NCI-H1930 (cell line): Measurements from ENCODE around the gene GLCCI1.
"Not testable (repeated sequence)": the region's sequence is repeated elsewhere in the genome, so short reads cannot be mapped to it uniquely, and the experiment has no call there.

Source experiments
- DNase-seq, 2 experiments: peaks; one replicate each; lab custom pipeline; 2025; lab: John Stamatoyannopoulos, UW

The GLCCI1 gene

DNA sequence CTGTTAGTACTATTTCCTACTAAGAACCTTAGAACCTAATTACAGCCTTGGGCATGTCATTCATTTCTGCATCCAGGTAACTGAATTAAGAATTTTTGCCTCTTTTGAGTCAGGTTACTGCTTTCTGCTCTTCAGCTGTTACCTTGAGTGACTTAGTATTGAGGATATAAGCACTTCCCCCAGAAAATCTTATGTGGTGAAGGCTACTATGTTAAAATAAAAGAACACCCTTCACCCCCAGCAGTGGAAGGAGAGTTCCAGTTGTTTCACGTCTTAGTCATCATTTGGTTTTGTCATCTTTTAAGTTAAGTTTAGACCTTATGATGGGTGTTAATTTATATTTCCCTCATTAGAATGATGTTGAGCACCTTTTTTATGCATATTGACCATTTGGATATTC lies 82.8 kb downstream of the GLCCI1 start:
- no peak for DNase-seq

GRCh38 chr7:8051998-8052397 lies 83.4 kb downstream of the GLCCI1 start:
- no peak for DNase-seq

DNA sequence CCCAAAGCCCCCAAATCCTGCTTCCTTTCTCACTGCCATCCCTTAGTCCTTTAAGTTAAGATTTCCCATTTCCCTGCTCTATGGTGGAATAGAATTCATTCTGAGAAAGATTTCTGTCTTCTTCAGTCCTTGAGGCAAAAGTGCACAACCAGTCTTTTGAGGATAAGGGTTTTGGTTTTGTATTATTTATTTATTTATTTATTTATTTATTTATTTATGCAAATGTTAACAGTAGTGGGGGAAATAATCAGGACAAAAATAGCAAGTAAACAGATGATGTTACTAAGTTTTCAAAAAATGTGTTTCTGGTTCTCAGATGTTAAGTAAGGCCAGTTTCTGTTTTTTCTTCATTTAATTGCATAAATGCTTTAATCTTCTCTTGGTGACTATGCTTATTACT lies 84.2 kb downstream of the GLCCI1 start:
- no peak for DNase-seq

- no peak for DNase-seq
Observed at GRCh38 chr7:8056439-8056838, 87.8 kb downstream of the GLCCI1 start.

- no peak for DNase-seq
Observed at GRCh38 chr7:8057566-8057965, 89.0 kb downstream of the GLCCI1 start.

DNA sequence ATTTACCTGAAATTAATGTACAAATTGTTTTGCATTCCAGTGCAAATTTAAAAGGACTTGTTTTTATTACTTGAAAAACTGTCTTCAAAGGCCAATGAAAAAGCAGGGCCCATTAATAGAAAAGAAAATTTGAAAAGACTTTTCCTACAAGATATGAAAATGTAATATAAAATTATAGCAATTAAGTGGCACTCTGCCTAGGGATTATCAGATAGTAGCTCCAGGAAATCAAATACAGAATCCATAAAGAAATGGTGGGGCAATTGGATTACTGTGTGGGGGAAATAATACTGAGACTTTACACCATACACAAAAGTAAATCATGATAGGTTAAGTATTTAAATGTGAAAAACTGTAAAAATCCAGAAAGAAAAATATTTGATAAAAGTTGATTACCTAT lies 89.7 kb downstream of the GLCCI1 start:
- DNase-seq: no peak

GRCh38 chr7:8058852-8059251 lies 90.3 kb downstream of the GLCCI1 start:
- DNase-seq: no peak

- DNase-seq: no peak
Observed at GRCh38 chr7:8060241-8060640, 91.6 kb downstream of the GLCCI1 start.

- not testable (repeated sequence) for DNase-seq
Observed at GRCh38 chr7:8063300-8063699, 94.7 kb downstream of the GLCCI1 start.

- no peak for DNase-seq
Observed at GRCh38 chr7:8063706-8064297, 95.2 kb downstream of the GLCCI1 start.

DNA sequence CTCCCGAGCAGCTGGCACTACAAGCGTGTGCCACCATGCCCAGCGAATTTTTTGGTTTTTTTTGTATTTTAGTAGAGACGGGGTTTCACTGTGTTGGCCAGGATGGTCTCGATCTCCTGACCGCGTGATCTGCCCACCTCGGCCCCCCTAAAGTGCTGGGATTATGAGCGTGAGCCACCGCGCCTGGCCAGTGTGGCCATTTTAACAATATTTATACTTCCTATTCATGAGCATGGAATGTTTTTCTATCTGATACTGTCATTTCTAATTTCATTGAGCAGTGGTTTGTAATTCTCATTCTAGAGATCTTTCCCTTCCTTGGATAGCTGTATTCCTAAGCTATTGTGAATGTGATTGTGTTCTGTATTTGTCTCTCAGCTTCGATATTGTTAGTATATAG lies 96.2 kb downstream of the GLCCI1 start:
- no peak for DNase-seq

- no peak for DNase-seq
Observed at GRCh38 chr7:8065356-8065813, 96.8 kb downstream of the GLCCI1 start.

GRCh38 chr7:8068892-8069686 lies 100.5 kb downstream of the GLCCI1 start:
- DNase-seq: no peak

DNA sequence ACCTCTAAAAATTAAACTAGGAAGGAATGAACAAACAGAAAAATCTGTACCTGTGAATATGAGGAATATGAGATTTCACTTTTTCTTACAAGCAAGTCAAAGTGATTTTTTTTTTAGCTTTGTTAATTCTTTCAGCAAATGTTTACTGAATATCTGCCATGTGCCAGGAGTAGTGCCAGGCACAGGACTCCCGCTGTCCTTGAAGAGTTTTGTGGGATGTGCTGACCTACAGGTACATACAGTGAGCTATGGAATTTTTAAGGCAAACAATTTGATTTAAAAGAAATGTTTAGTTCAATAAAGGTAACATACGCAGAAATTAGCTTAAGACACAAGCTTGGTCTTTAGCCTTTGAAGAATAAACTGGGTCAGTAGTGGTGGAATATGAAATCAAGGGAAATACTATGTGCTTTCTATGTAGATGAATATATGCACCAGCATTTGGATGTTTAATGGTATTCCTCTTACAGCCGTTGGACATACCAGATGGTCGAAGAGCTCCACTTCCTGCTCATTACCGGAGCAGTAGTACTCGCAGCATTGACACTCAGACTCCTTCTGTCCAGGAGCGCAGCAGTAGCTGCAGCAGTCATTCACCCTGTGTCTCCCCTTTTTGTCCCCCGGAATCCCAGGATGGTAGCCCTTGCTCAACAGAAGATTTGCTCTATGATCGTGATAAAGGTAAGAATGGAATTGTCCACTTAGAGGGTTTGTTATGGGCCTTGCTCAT lies 102.0 kb downstream of the GLCCI1 start:
- DNase-seq: no peak

GRCh38 chr7:8078418-8078817 lies 109.8 kb downstream of the GLCCI1 start:
- DNase-seq: no peak

GRCh38 chr7:8082762-8083161 lies 114.2 kb downstream of the GLCCI1 start:
- DNase-seq: no peak

- DNase-seq: no peak
Observed at GRCh38 chr7:8084836-8085235, 116.2 kb downstream of the GLCCI1 start.

GRCh38 chr7:8085420-8085819 lies 116.8 kb downstream of the GLCCI1 start:
- no peak for DNase-seq

DNA sequence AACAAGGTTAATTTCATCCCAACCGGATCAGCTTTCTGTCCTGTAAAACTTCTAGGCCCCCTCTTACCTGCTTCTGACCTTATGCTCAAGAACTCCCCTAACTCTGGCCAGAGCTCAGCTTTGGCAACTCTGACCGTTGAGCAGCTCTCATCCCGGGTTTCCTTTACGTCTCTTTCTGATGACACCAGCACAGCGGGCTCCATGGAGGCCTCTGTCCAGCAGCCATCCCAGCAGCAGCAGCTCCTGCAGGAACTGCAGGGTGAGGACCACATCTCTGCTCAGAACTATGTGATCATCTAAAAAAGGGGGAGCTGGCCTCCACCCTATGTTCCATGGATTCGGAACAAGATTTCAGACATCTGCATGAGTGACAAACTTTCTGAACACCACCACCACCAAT lies 117.6 kb downstream of the GLCCI1 start:
- no peak for DNase-seq

- DNase-seq: no peak
Observed at GRCh38 chr7:8089036-8089780, 120.6 kb downstream of the GLCCI1 start.

DNA sequence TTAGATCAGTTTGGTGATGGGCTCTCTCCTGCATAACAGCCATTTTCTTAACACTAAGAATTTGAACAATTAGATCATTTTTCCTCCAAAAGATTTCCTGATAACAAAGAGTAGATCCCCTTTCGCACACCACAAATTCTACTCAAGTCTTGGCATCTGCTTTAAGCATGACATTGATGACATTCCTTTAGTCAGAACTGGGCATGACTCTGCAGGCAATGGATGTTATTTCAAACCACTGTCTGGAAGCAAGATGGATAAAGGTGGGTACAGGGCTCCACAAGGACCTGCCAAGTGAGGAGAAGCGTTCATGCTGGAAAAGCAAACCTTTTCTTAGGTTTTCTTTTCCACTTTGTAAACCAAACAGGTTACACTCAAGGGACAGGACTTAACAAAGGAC lies 123.5 kb downstream of the GLCCI1 start:
- no peak for DNase-seq
